Endothelial cell of umbilical vein (primary cell): ENCODE measurements around the gene NONO.

Source experiments
- CTCF ChIP-seq, 2 donors: IDR thresholded peaks; 1 replicate in 1 of 2; 2 replicates in 1 of 2; pipeline ENCODE4 v1.5.1; 2011; ENCODE audit warnings: low read length in 2 of 2, mild to moderate bottlenecking in 2 of 2, moderate library complexity in 2 of 2, control low read depth in 1 of 2, inconsistent platforms in 1 of 2, low read depth in 1 of 2; ENCODE audit not compliant: insufficient read depth in 1 of 2; ENCODE audit errors: extremely low read depth in 1 of 2
- EZH2 ChIP-seq: IDR thresholded peaks from 2 replicates; pipeline ENCODE4 v1.6.1; 2012; ENCODE audit warnings: borderline replicate concordance, low read depth, mild to moderate bottlenecking, moderate library complexity, low read length, inconsistent platforms; ENCODE audit not compliant: severe bottlenecking
- FOS ChIP-seq: IDR thresholded peaks from 2 replicates; pipeline ENCODE4 v1.6.1; 2011; ENCODE audit warnings: mild to moderate bottlenecking, low read length, moderate library complexity, borderline replicate concordance; ENCODE audit not compliant: insufficient read depth
- JUN ChIP-seq: IDR thresholded peaks from 2 replicates; pipeline ENCODE4 v1.6.1; 2011; ENCODE audit warnings: borderline replicate concordance, low read depth; ENCODE audit not compliant: insufficient read length, insufficient read depth
- MYC ChIP-seq: IDR thresholded peaks from one replicate; pipeline ENCODE4 v1.6.1; 2011; ENCODE audit warnings: mild to moderate bottlenecking, low read depth, low read length
- POLR2A ChIP-seq: IDR thresholded peaks from 2 replicates; pipeline ENCODE4 v1.6.1; 2012; ENCODE audit warnings: low read depth, mild to moderate bottlenecking, control low read depth, low read length
- POLR2AphosphoS5 ChIP-seq: IDR thresholded peaks from 2 replicates; pipeline ENCODE4 v1.6.1; 2012; ENCODE audit warnings: low read depth, mild to moderate bottlenecking, control low read depth, low read length, moderate library complexity; ENCODE audit not compliant: insufficient read depth
- TF ChIP-seq, protein P1 (sequence below): IDR thresholded peaks from 2 replicates; pipeline ENCODE4 v1.6.1; 2011; ENCODE audit not compliant: insufficient read depth, insufficient read length

DNA sequence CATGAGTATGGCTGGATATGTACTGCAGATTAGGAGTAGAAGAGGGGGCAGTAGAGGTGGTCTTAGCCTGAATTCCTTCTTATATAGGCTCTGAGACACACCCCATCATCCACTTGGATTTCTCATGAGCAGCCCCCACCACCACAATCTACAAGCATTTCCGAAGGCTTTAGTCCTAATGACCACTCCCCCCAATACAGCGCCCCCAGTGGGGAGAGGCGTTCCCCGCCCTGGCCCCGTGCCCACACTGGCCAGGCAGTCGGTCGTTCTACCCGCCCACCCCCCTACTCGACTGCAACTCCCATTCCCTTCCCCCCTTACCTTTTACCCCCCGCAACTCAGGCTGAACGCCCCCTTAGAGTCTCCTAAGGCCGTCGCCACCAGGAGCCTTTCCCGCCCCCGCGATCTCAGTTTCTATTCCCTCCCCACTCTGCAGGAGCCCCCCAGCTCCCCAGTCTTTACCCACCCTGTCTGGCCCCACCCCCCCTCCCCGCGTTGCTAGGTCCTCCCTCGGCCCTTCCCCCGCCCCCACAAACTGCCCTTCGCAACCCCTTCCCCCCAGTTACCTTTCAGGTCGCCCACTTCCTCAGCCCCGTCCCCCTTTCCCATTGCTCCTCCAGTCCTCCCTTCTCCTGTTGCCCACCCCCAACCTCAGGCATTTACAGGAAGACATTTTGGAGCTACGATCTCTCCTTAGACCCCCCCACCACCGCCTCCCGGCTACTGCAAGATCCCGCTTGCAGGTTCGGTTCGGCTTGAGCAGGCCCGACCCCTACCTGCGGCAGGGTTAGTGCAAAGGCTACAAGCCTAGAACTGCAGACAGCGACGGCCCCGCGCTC lies 30.0 kb upstream of the NONO start:
- TF ChIP-seq POLR2A (no peak), EZH2 (no peak), CTCF (IDR thresholded peaks at IDR 0.05; ENCODE audit: extremely low read depth in 1 of 2, insufficient read depth in 1 of 2, low read depth in 1 of 2, low read length in 2 of 2) (peak; percentile 35 to 65), POLR2AphosphoS5 (no peak), FOS (no peak), MYC (no peak), JUN (no peak)
- TF ChIP-seq, protein P1, sequence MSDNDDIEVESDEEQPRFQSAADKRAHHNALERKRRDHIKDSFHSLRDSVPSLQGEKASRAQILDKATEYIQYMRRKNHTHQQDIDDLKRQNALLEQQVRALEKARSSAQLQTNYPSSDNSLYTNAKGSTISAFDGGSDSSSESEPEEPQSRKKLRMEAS = no peak
